Right kidney (tissue), 1 donor: ENCODE results near the gene ADAMTS16.
A peak's percentile ranks its signal among the peaks of the same experiment; 100 is the strongest.

Experiments
- DNase-seq: peaks from one replicate; pipeline ENCODE4 v3.0.0-alpha.2; 2016

ADAMTS16 gene

DNA sequence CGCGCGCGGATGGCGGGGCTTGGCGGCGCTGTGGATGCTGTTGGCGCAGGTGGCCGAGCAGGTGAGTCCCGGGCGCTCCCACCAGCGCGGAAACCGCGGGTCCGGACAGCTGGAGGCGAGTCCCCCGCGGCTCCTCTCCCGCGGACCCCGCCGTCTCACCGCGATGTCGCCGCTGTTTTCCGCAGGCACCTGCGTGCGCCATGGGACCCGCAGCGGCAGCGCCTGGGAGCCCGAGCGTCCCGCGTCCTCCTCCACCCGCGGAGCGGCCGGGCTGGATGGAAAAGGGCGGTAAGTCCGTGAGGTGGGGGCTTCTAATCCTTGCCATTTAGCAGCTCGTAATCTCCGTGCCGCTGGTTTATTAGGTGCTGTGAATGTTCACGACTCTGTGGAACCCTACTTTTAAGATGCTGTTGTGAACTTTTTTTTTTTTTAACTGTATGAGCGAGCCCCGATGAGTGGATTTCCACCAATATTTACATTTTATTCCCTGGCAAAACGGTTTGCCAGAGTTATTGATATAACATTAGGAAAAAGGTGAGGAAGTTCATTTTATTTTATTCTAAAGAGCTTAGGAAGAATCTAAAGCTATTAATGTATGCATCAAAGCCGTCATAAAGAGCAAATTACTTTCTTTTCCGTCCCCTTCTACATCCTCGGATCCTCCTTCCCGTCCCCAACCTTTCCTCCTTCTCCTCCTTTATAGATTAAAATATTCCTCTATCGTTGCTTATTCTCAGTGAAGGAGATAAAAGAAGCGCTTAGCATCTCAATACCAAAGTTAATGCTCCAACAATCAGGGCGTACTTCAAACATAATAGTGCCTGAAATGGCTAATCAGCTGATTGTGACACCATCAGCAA lies 579 bp downstream of the ADAMTS16 start:
- peak; percentile 79 for DNase-seq

DNA sequence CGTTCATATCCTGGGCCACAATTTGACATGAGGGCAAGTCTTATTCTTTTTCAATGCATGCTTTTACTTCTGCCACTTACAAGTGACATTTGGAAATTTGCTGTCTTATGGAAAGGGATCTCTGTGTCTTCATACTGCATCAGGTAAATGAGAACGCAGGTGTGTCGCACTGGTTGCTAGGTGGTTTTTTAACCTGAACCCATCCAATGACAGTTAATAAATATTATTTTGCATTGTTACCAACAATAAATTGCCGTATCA lies 1.1 kb downstream of the ADAMTS16 start:
- DNase-seq: no peak

DNA sequence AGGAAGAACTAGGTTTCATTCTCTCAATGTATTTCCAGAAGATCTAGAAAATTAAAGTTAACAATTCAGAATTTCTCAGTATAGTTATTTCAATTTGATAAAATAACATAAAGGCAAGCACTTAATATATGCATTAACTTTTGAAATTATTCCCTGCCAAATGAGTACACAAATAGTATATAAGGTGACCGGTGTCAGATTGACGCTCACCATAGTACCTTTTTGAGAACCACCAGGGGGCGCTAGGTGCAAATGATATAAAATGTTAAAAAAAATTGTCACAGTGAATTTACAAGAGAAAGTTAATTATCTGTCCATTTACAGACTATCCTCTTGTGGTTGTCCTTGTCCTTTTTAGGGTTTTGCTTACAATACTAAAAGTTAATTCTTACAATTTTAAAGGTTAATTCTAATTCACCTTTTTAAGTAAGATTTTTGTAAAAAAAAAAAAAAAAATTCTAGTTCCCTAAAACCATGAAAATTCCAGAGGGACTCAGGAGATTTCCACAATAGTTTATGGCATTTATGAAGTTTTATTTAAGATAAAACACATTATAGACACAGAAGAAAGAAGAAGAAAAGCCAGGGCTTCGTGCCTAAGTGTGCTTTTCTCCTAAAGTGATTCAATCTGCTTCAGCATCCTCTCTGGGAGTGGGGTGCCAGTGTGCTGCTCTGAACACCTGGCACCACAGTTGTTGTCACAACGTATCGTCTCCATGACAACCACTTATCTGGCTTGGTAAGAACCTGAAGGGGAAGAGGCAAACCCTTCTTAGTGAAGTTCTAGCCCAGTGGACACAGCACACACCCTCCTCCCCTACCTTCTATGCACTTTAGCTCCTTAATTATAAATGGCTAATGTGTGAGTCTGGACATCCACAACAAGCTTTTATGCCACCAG lies 1.7 kb downstream of the ADAMTS16 start:
- DNase-seq: no peak

DNA sequence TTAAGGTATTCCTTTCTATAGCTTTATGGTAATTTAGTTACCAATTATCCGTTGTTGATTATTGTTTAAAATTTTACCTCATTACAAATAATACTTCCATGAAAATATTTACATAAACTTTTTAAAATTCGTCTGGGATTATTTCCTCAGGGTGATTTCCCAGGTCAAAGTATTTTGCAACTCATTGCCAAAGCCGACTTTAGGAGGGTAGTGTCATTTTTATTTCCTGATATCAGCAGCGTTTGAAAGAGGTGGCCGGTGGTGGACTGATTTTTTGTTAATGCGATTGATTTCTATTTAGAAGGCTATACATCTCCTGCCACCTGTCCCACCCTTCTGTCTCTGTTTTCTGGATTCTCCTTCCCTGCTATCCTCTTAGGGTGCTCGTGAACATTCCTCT lies 4.3 kb downstream of the ADAMTS16 start:
- DNase-seq: no peak

DNA sequence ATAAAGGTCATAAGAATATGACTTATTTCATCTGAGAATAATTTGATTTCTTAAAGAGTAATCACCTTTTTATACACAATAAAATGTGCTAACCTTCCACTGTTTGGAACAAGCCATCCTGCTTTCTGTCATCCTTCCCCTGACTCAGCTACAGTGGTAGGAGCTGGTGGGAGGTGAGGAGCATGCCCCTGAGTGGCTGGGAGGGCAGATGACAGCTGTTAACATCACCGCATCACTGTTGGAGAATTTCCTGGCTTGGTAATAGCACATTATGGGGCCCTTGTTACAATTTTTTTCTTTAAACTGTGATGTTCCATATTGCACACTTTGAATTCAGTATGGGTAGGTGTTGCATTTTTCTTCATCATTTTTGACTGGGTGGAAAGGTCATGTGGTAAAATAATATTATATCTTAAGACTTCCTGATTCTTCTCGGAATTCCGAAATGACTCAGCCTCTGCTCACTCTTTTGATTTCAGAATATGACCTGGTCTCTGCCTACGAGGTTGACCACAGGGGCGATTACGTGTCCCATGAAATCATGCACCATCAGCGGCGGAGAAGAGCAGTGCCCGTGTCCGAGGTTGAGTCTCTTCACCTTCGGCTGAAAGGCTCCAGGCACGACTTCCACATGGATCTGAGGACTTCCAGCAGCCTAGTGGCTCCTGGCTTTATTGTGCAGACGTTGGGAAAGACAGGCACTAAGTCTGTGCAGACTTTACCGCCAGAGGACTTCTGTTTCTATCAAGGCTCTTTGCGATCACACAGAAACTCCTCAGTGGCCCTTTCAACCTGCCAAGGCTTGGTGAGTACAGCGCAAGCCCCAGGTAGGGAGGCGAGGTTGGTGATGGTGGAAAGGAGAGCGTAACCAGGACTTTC lies 5.8 kb downstream of the ADAMTS16 start:
- DNase-seq: no peak

DNA sequence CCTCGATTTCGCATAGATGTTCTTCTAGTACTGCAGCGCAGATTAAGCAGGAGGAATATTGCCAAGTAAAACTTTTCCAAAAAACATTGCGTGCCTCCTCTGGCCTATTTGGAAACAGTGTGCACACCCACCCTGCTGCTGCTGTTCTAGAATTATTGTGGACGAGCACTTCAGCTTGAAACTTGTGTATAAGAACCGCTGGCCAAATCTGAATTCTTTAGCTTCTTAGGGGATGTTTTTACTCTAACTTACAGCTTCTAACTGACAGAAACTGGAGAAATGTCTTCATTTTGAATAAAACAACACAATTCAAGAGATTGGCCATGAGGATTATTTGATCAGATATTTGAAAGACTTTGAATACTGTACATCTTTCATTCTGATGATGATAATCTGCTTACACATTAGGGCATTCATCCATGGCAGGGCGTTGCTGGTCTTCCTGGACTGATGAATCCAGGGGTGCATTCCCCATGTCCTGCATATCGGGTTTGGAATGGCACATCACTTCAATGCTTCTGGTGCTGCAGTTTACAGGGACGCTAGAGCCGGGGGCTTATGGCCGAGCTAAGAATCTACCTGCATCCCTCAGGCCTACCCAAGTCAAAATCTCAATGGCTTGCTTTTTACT lies 6.5 kb downstream of the ADAMTS16 start:
- DNase-seq: no peak

DNA sequence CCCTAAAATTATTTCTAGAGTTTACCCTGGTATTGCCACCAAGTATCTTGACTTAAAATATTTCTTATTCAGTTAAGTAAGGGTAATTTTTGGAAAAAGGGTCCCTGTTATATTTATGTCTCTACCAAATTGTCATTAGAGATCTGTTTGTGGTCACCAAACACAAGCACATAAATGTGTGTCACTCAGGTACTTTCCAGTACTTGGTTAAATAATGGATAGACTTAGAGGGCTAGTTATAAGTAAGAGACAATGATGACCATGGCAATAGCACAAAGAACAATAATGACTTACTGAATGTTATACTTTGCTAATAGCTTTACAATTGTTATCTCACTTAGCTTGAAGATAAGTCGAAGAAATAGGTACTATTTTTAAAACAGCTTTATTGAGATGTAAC lies 9.0 kb downstream of the ADAMTS16 start:
- no peak for DNase-seq

DNA sequence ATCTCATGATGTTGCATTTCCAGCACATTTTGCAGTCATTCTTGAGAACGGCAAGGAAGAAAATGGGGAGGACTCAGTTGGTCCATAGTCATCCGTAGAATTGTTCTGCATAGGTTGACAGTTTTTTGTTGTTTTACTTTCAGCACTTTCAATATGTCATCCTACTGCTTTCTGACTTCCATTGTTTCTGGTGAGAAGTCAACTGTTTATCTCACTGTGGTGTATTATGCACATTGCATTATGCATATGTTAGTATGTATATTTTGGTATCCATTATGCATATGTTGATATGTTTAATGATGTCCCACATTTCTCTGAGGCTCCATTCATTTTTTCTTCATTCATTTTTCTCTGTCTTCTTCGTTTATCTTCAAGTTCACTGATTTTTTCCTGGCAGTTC lies 10.5 kb downstream of the ADAMTS16 start:
- no peak for DNase-seq

DNA sequence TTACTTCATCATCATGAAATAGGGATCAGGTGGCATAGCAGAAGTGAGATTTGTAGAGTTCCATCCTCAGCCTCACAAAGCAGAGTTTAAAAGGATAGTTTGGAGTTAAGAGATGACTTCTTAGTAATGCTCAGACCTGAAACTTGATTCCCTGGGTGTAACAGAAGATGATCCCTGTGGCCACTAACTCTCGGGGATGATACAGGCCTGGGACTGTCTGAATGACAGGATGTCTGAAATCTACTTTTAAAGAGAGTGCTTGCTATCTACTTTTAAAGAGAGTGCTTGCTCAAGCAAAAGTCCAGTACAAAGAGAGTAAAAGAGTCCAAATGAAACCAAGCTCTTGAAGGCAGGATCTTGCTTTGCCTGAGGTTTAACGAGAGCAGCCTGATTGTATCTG lies 14.6 kb downstream of the ADAMTS16 start:
- DNase-seq: no peak

DNA sequence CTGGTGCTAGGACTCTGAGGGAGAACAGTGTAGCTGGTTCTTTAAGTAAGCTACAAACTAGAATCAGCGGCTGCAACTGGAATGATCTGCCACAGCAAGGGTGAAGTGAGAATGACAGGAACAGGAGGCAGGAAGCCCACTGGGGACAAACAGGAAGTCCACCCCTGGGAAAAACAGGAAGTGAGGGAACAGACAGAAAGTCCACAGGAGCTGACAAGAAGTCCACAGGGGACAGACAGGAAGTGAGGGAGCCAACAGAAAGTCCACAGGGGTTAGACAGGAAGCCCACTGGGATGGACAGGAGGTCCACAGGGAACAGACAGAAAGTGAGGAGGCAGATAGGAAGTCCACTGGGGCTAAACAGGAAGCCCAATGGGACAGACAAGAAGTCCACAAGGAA lies 15.5 kb downstream of the ADAMTS16 start:
- no peak for DNase-seq

DNA sequence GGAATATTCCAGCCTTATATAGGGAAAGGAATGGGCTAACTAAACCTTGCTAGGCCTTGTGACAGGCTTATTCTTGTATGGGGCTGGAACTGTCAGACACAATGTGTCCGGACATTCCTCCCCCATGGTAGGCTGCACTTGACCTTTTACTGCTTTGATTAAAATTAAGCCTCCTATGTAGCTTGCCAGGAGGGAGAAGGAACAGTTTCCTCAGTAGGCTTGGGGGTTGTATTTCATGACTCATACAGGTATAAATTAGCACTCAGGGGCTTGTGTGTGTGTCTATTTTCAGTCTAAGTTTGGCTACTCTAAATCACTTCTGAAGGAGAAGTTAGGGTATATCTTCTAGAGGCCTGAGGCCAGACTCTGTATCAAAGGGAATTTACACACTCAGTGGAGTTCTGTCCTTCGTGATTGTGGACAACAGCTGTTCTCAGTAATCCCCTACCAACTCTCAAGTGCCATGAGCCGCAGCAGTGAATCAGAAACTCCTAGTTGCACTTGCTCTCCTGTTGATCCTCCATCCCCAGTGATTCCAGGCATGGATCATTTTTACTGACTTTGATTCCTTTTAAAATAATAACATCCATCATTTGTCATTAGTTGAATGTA lies 16.4 kb downstream of the ADAMTS16 start:
- DNase-seq: no peak

DNA sequence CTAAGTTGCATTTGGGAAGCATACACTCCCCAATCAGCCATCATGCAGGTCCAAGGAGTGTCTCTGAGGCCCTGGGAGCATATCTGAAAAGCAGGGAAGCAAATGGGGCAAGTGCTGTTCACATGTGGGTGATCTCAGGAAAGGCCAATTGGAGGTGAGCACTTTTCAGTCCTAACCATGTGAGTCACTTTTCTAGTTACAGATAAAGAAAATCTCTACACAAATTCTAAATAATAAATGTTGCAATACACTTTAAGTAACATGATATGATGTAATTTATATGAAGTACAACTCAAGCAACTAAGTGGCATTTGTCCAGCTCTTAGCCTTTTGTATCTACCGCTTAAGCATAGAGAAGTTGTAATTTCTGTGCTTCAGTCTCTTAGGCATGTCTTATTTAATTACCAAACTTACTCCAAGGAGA lies 18.4 kb downstream of the ADAMTS16 start:
- DNase-seq: no peak

DNA sequence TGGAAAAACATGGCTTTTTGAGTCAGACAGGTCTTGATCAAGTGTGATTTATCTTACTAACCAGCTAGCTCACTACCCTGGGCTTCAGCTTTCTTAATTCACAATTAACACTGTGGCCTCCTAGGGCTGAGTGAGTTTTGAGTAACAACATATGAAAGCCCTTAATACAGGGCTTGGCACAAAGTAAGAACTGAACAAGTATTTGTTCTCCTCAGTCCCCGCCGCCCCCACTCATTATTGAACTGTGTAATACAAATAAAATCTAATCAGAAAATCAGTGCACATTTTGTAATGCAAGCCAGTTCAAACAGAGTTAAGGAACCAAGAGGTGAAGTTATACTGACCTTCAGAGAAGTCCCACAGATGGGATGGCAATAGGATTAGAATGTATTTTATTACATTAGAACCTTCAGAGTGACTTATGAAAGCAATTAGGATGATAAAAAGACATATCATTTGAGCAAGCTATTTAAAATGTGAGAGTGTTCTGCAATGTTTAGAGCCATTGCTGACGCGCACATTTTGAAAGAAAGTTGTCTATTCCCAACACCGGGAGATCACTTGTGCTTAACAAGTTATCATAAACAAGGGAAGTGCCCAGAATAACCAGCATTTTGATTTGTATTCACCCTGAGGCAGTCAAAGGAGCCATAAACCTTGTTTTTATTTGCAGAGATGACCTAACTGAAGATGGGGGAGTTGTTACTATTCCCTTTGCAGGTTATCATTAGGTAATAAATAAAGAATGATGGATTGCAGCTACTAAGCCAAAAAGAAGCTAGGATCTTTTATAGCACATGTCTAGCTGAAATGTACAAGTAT lies 19.4 kb downstream of the ADAMTS16 start:
- DNase-seq: no peak

DNA sequence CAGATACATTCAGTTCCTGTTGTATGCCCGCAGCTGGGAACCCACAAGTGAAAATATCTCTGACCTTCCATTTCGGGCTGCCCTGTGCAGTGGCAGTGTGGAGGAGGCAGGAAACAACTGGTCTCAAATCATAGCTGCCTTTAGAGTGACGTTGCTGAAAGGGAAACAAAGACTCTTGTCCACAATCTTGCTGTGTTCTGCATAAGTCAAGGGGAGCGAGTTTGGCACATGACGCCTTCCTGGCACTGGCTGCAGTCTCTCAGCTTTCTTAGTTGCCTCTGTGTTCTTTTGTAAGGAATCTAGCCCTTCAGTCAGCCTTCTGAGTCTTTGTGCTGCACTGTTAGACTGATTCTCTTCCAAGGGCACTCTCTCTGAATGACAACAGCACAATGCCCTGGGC lies 24.0 kb downstream of the ADAMTS16 start:
- no peak for DNase-seq

DNA sequence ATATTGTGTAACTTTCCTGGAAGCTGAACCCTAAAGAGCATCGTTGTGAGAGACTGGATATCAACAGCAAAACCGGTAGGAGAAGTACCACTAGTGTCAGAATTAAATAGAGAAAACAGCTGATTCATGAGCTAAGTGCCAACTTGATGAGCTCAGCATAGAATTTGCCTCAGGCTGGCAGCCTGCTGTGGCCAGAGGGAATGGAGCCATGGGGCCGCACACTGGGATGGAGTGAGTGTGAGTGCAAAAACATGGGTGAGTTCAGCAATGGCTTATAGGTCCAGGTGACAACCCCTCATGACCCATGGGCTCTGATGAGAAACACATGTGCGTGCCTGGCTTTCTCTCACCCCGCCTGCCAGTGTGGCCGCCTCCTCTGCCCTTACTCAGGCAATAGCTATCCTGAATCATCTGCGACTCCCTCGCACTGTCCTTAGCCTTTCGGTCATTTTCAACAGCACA lies 25.4 kb downstream of the ADAMTS16 start:
- no peak for DNase-seq

DNA sequence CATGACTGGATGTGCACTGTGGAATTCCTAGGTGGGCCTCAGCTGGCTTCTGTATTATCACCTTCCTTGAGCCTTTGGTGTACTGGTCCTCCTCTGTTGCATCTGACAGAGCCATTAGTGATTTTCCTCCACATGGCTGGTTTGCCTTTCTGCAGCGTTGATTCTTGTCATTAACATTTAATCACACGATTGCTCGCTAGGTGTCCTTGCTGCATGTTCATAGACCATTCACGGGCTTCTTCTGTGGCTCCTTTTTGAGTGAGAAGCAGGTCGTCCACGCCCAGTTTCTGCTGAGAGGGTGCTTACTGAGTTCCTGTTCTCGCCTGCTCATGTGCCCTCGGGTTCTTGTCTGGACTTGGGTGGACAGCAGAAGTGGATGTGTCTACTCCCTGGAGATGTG lies 29.3 kb downstream of the ADAMTS16 start:
- no peak for DNase-seq

DNA sequence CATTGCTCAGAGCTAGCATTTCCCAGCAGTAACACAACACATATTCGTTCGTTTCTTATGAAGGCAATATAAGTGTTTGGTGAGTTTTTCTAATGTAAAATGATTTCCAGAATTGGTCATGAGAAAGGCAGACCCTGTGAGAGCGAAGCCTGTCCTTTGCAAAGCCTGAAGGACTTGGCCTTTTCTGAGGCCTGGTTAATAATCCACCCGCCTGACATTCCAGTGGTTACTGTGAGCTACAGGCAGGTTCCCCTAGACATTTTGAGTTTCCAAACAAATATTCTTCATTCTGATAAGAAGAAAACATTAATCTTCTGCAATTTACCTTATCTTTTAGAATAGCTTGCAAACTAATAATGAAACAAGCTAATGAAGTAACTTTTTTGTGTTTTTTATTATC lies 38.0 kb downstream of the ADAMTS16 start:
- no peak for DNase-seq

DNA sequence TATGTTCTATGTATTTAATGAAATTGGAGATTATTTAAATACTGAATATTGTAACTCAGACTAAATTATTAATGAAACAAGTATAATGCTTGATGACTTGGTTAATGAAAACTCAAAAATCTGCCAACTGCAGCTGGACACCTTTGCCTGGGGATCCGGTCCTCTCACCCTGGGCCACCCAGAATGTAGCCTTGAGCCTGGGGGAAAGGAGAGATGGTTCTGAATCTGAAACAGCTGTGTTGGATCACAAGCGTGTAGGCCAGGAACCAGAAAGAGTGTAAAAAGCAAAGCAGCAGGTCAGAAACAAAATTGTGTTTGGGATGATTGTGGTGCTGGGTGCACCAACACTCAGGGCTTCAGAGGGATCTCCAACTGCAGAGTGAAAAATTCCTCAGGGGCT lies 38.5 kb downstream of the ADAMTS16 start:
- no peak for DNase-seq

DNA sequence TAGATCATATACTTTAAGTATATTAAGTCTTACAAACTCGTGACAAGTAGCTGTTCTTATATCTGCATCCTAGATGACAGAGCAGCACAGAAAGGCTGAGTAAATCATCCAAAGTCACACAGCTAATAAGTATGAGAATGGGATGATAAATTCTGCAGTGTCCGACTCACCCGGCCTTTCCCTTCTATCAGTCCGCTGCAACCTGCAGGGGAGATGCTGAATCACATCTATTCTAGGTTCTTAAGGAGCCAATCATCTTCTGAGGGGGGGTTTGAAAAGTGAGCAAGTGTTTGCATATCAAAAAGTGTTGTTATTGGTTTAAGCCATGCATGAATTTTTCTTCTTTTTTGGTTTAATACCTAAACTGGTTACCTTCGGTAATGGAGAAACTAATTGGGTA lies 38.9 kb downstream of the ADAMTS16 start:
- no peak for DNase-seq

DNA sequence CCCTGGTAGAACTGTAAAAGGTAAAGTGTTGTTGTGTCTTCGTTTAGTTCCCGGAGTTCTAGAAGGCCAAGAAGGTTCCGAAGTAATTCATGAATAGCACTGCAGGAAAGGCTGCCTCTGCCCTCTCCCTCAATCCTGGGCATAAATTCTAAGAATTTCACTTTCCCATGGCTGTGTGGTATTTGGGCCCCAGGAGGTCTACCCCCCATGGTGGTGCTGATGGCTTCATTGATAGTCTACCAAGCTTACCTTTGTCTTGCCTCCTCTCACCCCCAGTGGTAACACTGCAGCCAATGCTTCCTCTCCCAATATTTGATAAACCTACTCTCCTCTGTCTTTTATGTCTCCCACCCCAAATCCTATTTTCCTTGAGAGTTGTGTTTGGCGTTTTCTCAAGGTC lies 39.5 kb downstream of the ADAMTS16 start:
- no peak for DNase-seq
